GM18505 (cell line): Measurements from ENCODE around the gene PLCL1.
A peak's percentile ranks its signal among the peaks of the same experiment; 100 is the strongest.

Experiments
- ATAC-seq: cut with Tn5 transposase; IDR thresholded peaks from one replicate; pipeline ENCODE4 v1.9.1; 2021; ENCODE audit not compliant: unreplicated experiment
- POLR2A ChIP-seq: IDR thresholded peaks from 4 replicates; pipeline ENCODE4 v1.6.1; 2011; ENCODE audit warnings: borderline replicate concordance; ENCODE audit not compliant: insufficient read depth, insufficient read length; ENCODE audit errors: extremely low read depth

PLCL1 gene

DNA sequence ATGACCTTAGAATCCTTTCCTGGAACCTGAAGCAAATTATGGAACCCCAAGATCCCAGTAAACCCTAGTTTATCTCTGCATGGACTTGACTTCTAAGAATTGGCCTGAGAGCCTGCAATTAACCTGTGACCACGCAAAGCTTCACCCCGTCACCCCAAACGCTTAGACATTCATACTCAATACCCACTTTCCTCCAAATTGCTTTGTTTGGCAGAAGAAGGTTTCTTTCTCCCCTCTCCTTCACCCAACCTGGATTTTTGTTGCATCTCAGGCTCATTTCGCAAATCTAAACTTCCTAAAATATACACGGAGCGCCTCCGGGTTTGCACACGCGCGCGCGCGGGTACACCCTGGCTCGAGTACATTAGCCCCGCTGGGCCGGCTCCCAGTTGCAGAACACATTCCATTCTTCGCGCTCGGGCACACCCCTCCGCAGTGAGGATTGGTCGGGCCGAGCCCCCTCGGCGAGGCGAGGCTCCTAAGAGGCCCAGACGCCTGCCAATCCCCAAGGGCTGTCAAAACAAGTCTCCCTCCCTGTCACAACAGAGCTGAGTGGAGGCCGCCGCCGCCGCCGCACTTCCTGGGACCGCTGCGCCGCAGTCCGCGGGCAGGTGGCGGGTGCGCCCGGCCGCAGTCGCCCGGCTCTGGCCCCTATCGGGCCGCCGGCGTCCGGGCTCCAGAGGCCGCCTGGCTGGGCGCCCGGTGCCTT lies at the start of gene PLCL1:
PLCL1 (plus strand) TSS at position 545 of the 709 bp plus-strand sequence.
- ATAC-seq = peak; percentile 100
- TF ChIP-seq POLR2A = no peak

- TF ChIP-seq POLR2A = no peak
- no peak for ATAC-seq
Observed at GRCh38 chr2:197759013-197759412, 45.4 kb upstream of the PLCL1 start.

DNA sequence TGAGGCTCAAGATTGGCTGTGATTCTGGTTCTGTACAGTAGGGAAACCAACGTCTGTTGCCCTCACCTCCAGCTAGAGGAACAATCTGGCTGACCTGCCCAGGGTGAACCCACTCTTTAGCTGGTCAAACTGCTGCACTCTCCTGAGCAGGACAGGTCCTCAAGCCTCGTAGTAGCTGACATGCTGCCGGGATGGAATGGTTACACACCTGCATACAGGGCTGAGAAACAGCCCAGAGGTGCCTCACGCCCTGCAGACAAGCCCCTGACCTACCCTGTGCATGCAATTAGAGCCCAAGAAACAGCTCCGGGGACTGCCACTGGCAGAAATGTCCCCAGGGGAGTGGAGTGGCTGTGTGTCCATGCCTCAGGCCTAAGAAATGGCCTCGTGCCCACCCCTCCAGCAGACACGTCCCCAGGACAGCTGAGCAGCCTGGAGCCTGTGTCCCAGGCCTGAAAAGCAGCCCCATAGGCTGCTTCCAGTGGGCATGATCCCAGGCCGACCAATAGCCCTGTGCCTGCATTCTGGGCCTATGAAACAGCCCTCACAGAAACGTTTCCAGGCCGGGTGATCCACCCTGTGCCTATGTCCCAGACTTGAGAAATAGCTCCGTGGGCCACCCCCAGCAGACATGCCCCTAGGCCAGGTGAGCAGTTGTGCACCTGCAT lies 44.6 kb upstream of the PLCL1 start:
- no peak for ATAC-seq
- TF ChIP-seq POLR2A = no peak

- no peak for ATAC-seq
- no peak for TF ChIP-seq POLR2A
Observed at GRCh38 chr2:197760293-197760657, 44.1 kb upstream of the PLCL1 start.

GRCh38 chr2:197777823-197778407 lies 26.5 kb upstream of the PLCL1 start:
- TF ChIP-seq POLR2A = no peak
- ATAC-seq = no peak

DNA sequence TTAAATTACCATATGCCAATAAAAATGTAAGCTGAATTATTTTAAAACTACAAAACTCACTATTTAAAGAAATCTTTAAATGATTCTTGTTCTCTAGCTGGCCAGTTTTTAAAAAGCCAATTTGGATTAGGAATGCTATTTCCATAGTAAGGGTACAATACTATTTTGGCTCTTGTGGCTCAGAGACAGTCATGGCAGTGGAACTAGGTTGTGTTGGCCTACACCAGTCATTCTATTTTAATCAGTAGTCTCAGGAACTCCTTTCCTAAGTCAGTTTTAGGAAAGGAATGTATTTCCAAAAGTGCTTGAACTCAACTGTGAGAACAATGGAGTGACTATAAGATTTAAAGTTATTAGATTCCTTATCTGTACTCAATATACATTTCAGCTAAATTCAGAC lies 25.1 kb upstream of the PLCL1 start:
- ATAC-seq = no peak
- TF ChIP-seq POLR2A = no peak

DNA sequence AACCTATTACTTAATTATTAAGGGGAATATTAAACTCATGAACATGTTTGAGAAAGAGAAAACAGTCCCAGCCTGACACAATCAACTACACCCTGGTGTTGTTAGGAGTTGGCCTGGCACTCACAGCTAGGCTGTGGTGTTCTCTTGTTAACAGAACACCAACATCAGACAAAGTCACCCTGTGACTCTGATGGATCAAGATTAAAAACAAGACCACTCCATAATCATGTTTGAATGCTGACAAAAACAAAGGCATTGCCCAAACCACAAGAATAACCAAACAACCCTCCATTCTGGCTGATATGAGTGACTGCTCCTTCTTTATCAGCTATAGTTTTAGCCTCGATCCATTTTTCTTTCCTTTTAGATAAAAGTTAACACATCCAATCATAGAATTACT lies 22.3 kb upstream of the PLCL1 start:
- TF ChIP-seq POLR2A = no peak

GRCh38 chr2:197784956-197785941 lies 19.1 kb upstream of the PLCL1 start, which contains the start of gene BOLL:
Gene BOLL (minus strand): TSS chr2:197785319. CDS start chr2:197781850, 3,469 bp downstream.
- no peak for TF ChIP-seq POLR2A
- ATAC-seq = no peak

More for the DNA sequence above, 22.3 kb upstream of the PLCL1 start:
- no peak for ATAC-seq

- ATAC-seq = peak; percentile 74
- TF ChIP-seq POLR2A = no peak
Observed at GRCh38 chr2:197786010-197786877, 18.1 kb upstream of the PLCL1 start.

DNA sequence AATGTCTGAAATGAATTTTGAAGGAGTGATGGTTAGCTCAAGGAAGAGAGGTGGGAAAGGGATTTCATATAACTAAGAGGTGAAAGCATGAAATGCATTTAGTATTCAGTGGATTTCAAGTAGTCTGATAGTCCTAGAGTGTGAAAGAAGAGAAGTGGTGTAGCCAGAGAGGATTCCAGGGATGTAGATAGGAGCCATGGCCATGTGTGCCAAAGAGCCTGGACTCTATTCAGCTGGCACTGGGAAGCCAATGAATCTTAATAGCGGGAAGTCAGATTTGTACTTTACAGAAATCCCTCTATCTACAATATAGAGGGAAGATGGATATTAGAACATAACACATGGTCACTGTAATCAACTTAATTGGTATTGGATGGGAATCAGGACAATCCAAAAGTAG lies 10.9 kb upstream of the PLCL1 start:
- ATAC-seq = no peak
- no peak for TF ChIP-seq POLR2A

- ATAC-seq = no peak
- no peak for TF ChIP-seq POLR2A
Observed at GRCh38 chr2:197795277-197795676, 9.1 kb upstream of the PLCL1 start.

- ATAC-seq = no peak
- no peak for TF ChIP-seq POLR2A
Observed at GRCh38 chr2:197798187-197798586, 6.2 kb upstream of the PLCL1 start.
